ENCODE measurements around the gene DCUN1D1.

The DCUN1D1 gene

GRCh38 chr3:182936239-182936917, 44.0 kb downstream of the DCUN1D1 start:
- no peak for DNase-seq (ENCODE audit: low spot score)

DNA sequence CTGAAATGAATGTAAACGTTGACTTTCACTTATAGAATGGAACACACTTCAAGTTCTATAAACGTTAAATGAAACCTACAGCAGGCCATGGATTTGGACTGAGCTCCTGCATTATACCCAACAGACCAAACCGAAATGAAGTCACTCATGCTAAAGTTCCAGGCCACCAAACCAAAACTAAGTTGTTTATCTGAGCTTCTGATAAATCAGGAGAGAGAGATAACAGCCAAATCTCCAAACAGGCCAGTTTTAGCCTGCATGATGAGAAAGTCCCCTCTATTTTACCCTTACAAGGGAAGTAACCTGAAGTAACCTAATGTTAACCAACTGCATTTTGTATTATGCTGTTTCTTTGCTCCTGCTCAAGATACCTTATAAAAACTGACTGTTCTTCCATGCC, 44.5 kb downstream of the DCUN1D1 start:
- DNase-seq (ENCODE audit: low spot score): no peak

DNA sequence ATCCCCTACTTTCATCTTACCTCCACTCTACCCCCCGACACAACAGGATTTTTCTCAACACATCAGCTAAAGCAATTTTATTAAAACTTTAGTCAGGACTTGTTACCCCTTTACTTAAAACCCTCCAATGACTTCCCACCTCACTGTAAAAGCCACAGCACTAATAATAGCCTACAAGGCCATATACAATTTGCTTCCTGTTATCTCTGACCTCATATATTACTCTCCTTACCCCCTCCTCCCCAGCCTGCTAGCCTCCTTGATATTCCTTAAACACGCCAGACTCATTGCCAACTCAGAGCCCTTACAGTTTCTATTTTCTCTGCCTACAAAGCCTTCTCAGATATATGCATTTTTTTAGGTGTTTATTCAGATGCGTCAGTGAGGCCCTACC, 54.4 kb downstream of the DCUN1D1 start:
- no peak for DNase-seq (ENCODE audit: low spot score)

GRCh38 chr3:182925330-182925943, 54.9 kb downstream of the DCUN1D1 start:
- peak; percentile 21 for DNase-seq (ENCODE audit: low spot score)

- no peak for DNase-seq (ENCODE audit: low spot score)
These were observed 58.5 kb downstream of the DCUN1D1 start for GRCh38 chr3:182921665-182922355.

DNA sequence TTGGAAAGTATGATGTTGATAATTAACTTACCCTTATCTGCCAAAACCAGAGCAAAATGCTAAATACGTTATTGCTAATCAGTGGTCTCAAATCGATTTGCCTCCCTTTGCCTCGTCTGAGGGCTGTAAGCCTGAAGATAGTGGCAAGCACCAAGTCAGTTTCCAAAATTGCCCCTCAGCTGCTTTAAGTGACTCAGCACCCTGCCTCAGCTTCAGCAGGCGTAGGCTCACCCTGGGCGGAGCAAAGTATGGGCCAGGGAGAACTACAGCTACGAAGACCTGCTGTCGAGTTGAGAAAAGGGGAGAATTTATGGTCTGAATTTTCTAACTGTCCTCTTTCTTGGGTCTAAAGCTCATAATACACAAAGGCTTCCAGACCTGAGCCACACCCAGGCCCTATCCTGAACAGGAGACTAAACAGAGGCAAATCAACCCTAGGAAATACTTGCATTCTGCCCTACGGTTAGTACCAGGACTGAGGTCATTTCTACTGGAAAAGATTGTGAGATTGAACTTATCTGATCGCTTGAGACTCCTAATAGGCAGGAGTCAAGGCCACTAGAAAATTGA, 59.7 kb downstream of the DCUN1D1 start:
- no peak for DNase-seq (ENCODE audit: low spot score)

GRCh38 chr3:182919866-182920357, 60.4 kb downstream of the DCUN1D1 start:
- no peak for DNase-seq (ENCODE audit: low spot score)

DNA sequence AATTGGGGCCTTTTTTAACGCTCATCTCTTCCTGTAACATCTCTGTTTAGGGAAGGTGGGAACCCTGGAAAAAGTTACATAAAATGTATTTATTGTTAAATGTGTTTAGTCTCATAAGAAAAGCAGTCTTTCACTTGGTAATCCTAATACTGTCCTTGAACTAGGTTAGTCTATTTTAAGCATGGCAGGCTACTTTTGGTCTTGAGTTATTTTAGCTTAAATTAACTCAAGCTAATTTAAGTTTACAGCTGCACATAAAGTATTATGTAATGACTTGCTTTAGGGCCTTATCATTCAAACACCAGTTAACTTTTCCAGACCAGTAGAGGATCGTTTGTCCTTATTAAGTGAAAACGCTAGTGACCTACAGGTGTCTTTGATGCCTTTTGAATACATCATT, 63.2 kb downstream of the DCUN1D1 start:
- DNase-seq (ENCODE audit: low spot score): no peak

DNA sequence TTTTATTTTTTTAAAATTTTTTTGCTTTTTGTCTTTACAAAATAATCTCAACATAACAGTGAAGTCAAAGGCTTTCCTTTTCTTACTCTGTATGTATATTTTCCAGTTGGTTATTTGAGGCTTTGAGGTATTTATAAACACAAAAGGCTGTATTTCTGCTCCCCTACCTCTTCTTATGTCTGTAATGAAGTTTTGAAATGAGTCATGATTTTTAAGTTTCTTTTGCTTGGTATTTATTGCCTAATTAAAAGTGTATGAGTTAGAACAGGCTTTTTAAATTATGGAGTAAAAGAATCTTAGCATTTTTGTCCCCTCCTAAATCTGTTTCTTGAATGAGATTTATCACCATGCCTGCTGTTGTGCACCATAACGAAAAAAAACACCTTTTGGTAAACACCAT, 66.0 kb downstream of the DCUN1D1 start:
- no peak for DNase-seq (ENCODE audit: low spot score)

DNA sequence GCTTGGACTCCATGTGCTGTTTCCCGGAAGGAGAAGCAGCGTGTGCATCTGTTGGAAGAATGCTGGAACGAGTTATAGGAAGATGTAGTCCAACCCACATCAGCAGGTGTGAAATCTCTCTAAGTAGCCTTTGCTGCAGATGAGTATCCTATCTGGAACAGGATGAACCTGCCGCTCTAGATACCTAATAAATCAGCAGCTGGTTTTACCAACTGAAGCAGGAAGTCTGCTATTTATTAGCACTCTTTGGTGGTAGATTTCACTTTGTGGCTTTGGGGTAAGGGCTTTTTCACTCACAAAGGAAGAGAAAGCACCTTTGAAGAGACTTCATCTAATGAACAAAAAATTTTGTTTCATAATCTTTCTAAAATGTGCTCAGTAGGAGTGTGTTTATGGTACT, 66.4 kb downstream of the DCUN1D1 start:
- no peak for DNase-seq (ENCODE audit: low spot score)

DNA sequence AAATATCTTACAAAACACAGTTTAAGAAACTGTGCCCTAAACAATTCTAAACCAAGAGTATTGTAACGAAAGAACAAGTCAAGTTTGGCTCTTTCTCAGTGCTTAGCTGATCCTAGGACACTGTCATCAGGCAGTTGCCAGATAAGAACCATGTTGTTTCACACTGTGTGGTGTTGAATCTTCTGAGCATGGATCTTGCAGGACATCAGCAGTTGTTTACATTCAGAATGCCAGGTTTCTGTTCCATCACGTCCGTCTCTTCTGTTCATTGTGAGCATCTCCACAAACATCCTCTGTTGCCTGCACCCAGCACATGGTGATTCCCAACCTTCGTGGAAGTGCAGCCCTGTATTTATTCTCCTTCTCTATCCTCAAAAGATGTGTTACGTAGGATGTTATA, 67.9 kb downstream of the DCUN1D1 start:
- DNase-seq (ENCODE audit: low spot score): peak; percentile 72

- no peak for DNase-seq (ENCODE audit: low spot score)
These were observed 68.6 kb downstream of the DCUN1D1 start for GRCh38 chr3:182911782-182912111.

GRCh38 chr3:182910936-182911781, 69.2 kb downstream of the DCUN1D1 start:
- no peak for DNase-seq (ENCODE audit: low spot score)

DNA sequence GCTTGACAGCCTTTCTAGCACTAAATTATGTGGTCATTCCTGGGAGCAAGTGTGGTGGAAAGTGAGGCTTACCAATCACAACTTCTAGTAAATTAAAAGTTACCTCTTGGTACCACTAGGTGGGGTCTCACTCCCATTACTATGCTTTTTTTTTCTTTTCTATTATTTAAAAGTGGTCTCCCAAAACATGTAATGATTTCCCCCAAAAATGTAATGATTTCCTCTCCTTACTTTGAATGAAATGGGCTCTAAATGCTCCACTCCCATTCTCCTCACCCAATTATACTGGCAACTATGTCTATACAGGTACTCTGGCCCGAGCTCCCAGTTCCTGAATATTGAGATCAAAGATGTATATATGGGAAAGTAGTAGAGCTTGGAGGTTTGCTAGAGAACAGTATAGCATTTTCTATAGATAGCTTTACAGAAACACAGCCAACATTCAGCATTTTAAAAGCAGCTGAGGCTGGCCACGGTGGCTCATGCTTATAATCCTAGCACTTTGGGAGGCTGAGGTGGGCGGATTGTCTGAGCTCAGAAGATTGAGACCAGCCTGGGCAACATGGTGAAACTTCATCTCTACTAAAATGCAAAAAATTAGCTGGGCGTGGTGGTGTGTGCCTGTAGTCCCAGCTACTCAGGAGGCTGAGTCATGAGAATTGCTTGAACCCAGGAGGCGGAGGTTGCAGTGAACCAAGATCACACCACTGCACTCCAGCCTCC, 70.9 kb downstream of the DCUN1D1 start:
- no peak for DNase-seq (ENCODE audit: low spot score)

- no peak for DNase-seq (ENCODE audit: low spot score)
These were observed 71.9 kb downstream of the DCUN1D1 start for GRCh38 chr3:182908471-182908870.

DNA sequence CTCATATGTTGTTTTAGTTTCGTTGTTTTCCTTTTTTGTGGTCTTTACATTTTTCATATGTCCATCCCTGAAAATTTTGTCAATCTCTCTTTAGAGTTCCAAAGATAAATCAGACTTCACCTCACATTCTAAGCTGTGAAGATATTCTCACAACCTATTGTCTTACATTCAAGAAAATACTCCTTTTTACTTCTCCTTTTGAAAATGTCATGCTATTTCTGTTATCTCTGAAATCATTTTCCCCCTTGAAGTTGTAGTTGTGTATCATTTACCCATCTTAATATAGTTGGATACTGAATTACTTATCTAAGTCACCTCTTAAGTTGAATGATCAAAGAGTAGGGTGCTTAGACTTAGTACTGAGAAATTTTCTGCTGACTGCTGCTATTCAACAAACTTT, 74.3 kb downstream of the DCUN1D1 start:
- no peak for DNase-seq (ENCODE audit: low spot score)

- DNase-seq (ENCODE audit: low spot score): no peak
These were observed 74.7 kb downstream of the DCUN1D1 start for GRCh38 chr3:182905623-182906022.

- no peak for DNase-seq (ENCODE audit: low spot score)
These were observed 76.2 kb downstream of the DCUN1D1 start for GRCh38 chr3:182904164-182904563.

DNA sequence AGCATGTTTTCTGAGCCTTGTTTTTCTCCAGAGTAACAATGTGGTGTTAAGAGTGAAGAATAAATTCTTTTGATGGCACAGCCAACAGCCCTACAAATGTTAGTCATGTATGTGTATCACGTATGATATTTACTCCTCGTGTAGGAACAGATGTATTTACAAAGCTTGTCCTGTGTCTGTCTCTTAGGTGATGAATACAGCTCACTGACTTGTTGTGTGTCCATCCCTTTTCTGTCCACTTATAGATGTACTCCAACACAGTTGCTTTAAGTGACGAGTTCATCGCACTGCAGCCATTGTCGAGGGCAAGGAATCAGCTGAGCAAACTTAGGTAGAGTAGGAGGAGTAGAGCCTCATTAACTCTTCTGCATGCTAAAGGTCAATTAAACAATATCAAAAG, 78.1 kb downstream of the DCUN1D1 start:
- no peak for DNase-seq (ENCODE audit: low spot score)

DNA sequence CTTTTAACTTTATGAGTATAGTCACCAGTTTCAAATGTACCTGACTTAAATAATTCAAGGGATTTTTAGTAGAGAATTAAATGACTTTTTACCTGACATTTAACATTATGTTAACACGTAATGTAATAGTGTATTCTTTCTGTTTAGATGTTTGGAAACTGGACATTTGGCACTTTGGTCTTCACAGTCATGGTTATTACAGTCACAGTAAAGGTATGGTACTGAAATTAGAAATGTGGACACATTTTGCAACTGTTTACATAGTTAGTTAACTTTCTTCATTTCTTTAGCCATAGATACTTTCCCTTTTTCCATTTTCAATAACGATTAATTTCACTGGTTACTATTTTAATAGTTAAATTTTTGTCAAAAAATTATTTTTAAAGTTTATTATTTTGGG, 83.8 kb downstream of the DCUN1D1 start:
- no peak for DNase-seq (ENCODE audit: low spot score)

GRCh38 chr3:182895513-182896112, 84.7 kb downstream of the DCUN1D1 start:
- no peak for DNase-seq (ENCODE audit: low spot score)
